ENCODE results near the gene OR56A4.

The OR56A4 gene

GRCh38 chr11:6006846-6007245 is at the start of gene OR56A4:
Gene OR56A4, minus strand, starts transcription at chr11:6006946. Its CDS starts 3,954 bp downstream, at chr11:6002992.
- Mint-ChIP-seq H3K4me1 (ENCODE audit: low read depth) (no peaks in the 10 kb centered on the region), H3K36me3 (ENCODE audit: low read depth) (no peaks in the 10 kb centered on the region), H3K9me3 (no peaks in the 10 kb centered on the region), H3K27me3 (peaks cover 35% of the 10 kb centered on the region), H3K4me3 (no peak within 1 kb of the TSS), H3K27ac (no peak within 1 kb of the TSS)

GRCh38 chr11:6055569-6055968 is 48.8 kb upstream of the OR56A4 start:
- Mint-ChIP-seq H3K9me3 (no peaks in the 10 kb centered on the region), H3K27me3 (peaks cover 20% of the 10 kb centered on the region), H3K4me1 (ENCODE audit: low read depth) (no peaks in the 10 kb centered on the region), H3K27ac (no peak overlapping the region), H3K4me3 (no peak overlapping the region), H3K36me3 (ENCODE audit: low read depth) (no peaks in the 10 kb centered on the region)

GRCh38 chr11:6052374-6052773 is 45.6 kb upstream of the OR56A4 start:
- Mint-ChIP-seq H3K9me3 (no peaks in the 10 kb centered on the region), H3K36me3 (ENCODE audit: low read depth) (no peaks in the 10 kb centered on the region), H3K27ac (no peak overlapping the region), H3K4me3 (no peak overlapping the region), H3K4me1 (ENCODE audit: low read depth) (no peaks in the 10 kb centered on the region), H3K27me3 (peaks cover 28% of the 10 kb centered on the region)

- Mint-ChIP-seq H3K9me3 (no peaks in the 10 kb centered on the region), H3K36me3 (ENCODE audit: low read depth) (no peaks in the 10 kb centered on the region), H3K4me1 (ENCODE audit: low read depth) (no peaks in the 10 kb centered on the region), H3K4me3 (no peak overlapping the region), H3K27me3 (peaks cover 13% of the 10 kb centered on the region), H3K27ac (no peak overlapping the region)
Measured at GRCh38 chr11:6040874-6041273, 34.1 kb upstream of the OR56A4 start.

GRCh38 chr11:6030708-6031405 is 24.1 kb upstream of the OR56A4 start, which contains the start of gene OR56A1:
Gene OR56A1, minus strand, starts transcription at chr11:6030758. Its CDS starts 3,066 bp downstream, at chr11:6027692.
- H3K4me1 Mint-ChIP-seq (ENCODE audit: low read depth) = no peaks in the 10 kb centered on the region

GRCh38 chr11:6027501-6027900 is 20.8 kb upstream of the OR56A4 start:
- H3K27ac Mint-ChIP-seq = no peak overlapping the region
- no peaks in the 10 kb centered on the region for H3K36me3 Mint-ChIP-seq (ENCODE audit: low read depth)
- H3K4me1 Mint-ChIP-seq (ENCODE audit: low read depth) = no peaks in the 10 kb centered on the region
- no peak overlapping the region for H3K4me3 Mint-ChIP-seq
- H3K27me3 Mint-ChIP-seq = peaks cover 16% of the 10 kb centered on the region
- H3K9me3 Mint-ChIP-seq = no peaks in the 10 kb centered on the region

More at GRCh38 chr11:6030708-6031405, 24.1 kb upstream of the OR56A4 start, which contains the start of gene OR56A1:
- no peaks in the 10 kb centered on the region for H3K36me3 Mint-ChIP-seq (ENCODE audit: low read depth)
- no peak within 1 kb of the TSS for H3K27ac Mint-ChIP-seq
- no peak within 1 kb of the TSS for H3K4me3 Mint-ChIP-seq
- peaks cover 11% of the 10 kb centered on the region for H3K27me3 Mint-ChIP-seq
- no peaks in the 10 kb centered on the region for H3K9me3 Mint-ChIP-seq

- H3K4me3 Mint-ChIP-seq = no peak overlapping the region
- no peaks in the 10 kb centered on the region for H3K9me3 Mint-ChIP-seq
- no peaks in the 10 kb centered on the region for H3K4me1 Mint-ChIP-seq (ENCODE audit: low read depth)
- H3K27me3 Mint-ChIP-seq = peaks cover 16% of the 10 kb centered on the region
- no peaks in the 10 kb centered on the region for H3K36me3 Mint-ChIP-seq (ENCODE audit: low read depth)
- no peak overlapping the region for H3K27ac Mint-ChIP-seq
Measured at GRCh38 chr11:6025056-6025455, 18.3 kb upstream of the OR56A4 start.

GRCh38 chr11:6022956-6023355 is 16.2 kb upstream of the OR56A4 start:
- Mint-ChIP-seq H3K9me3 (no peaks in the 10 kb centered on the region), H3K27me3 (peaks cover 25% of the 10 kb centered on the region), H3K27ac (no peak overlapping the region), H3K36me3 (ENCODE audit: low read depth) (no peaks in the 10 kb centered on the region), H3K4me3 (no peak overlapping the region), H3K4me1 (ENCODE audit: low read depth) (no peaks in the 10 kb centered on the region)

- Mint-ChIP-seq H3K9me3 (peaks cover 4% of the 10 kb centered on the region), H3K27ac (no peak overlapping the region), H3K4me1 (ENCODE audit: low read depth) (no peaks in the 10 kb centered on the region), H3K4me3 (no peak overlapping the region), H3K36me3 (ENCODE audit: low read depth) (no peaks in the 10 kb centered on the region), H3K27me3 (peaks cover 24% of the 10 kb centered on the region)
Measured at GRCh38 chr11:6013042-6013441, 6.3 kb upstream of the OR56A4 start.

GRCh38 chr11:6012035-6012668 is 5.4 kb upstream of the OR56A4 start:
- Mint-ChIP-seq H3K4me1 (ENCODE audit: low read depth) (no peaks in the 10 kb centered on the region), H3K27ac (no peak overlapping the region), H3K36me3 (ENCODE audit: low read depth) (no peaks in the 10 kb centered on the region), H3K27me3 (peaks cover 21% of the 10 kb centered on the region), H3K4me3 (no peak overlapping the region), H3K9me3 (peaks cover 4% of the 10 kb centered on the region)

GRCh38 chr11:6006395-6006794 is 351 bp downstream of the OR56A4 start:
- Mint-ChIP-seq H3K36me3 (ENCODE audit: low read depth) (no peaks in the 10 kb centered on the region), H3K4me3 (no peak overlapping the region), H3K27me3 (peaks cover 34% of the 10 kb centered on the region), H3K9me3 (no peaks in the 10 kb centered on the region), H3K4me1 (ENCODE audit: low read depth) (no peaks in the 10 kb centered on the region), H3K27ac (no peak overlapping the region)

- Mint-ChIP-seq H3K4me1 (ENCODE audit: low read depth) (no peaks in the 10 kb centered on the region), H3K9me3 (no peaks in the 10 kb centered on the region), H3K27me3 (peaks cover 25% of the 10 kb centered on the region), H3K27ac (no peak overlapping the region), H3K4me3 (no peak overlapping the region), H3K36me3 (ENCODE audit: low read depth) (no peaks in the 10 kb centered on the region)
Measured at GRCh38 chr11:6002202-6002699, 4.5 kb downstream of the OR56A4 start.

- Mint-ChIP-seq H3K4me3 (no peak overlapping the region), H3K9me3 (no peaks in the 10 kb centered on the region), H3K4me1 (ENCODE audit: low read depth) (no peaks in the 10 kb centered on the region), H3K27me3 (peaks cover 6% of the 10 kb centered on the region), H3K27ac (no peak overlapping the region), H3K36me3 (ENCODE audit: low read depth) (no peaks in the 10 kb centered on the region)
Measured at GRCh38 chr11:5994791-5995190, 12.0 kb downstream of the OR56A4 start.

GRCh38 chr11:5992604-5993251 is 14.0 kb downstream of the OR56A4 start:
- no peak overlapping the region for H3K27ac Mint-ChIP-seq
- H3K4me3 Mint-ChIP-seq = no peak overlapping the region
- H3K9me3 Mint-ChIP-seq = no peaks in the 10 kb centered on the region
- H3K4me1 Mint-ChIP-seq (ENCODE audit: low read depth) = no peaks in the 10 kb centered on the region
- H3K36me3 Mint-ChIP-seq (ENCODE audit: low read depth) = no peaks in the 10 kb centered on the region
- H3K27me3 Mint-ChIP-seq = peaks cover 11% of the 10 kb centered on the region

GRCh38 chr11:5992150-5992549 is 14.6 kb downstream of the OR56A4 start:
- Mint-ChIP-seq H3K4me1 (ENCODE audit: low read depth) (no peaks in the 10 kb centered on the region), H3K27me3 (peaks cover 15% of the 10 kb centered on the region), H3K27ac (no peak overlapping the region), H3K9me3 (no peaks in the 10 kb centered on the region), H3K4me3 (no peak overlapping the region), H3K36me3 (ENCODE audit: low read depth) (no peaks in the 10 kb centered on the region)
